HG02970 (cell line): ENCODE measurements around the gene CRISP2.

Experiments used
- ATAC-seq: cut with Tn5 transposase; IDR thresholded peaks from one replicate; pipeline ENCODE4 v1.9.1; 2021; ENCODE audit warnings: mild to moderate bottlenecking, moderate library complexity, moderate number of reproducible peaks; ENCODE audit not compliant: unreplicated experiment, low FRiP score

The CRISP2 gene

GRCh38 chr6:49662892-49663261 is 50.5 kb downstream of the CRISP2 start:
- no peak for ATAC-seq

GRCh38 chr6:49662231-49662891 is 51.0 kb downstream of the CRISP2 start:
- no peak for ATAC-seq

- ATAC-seq, result no peak
These were observed 59.4 kb downstream of the CRISP2 start for GRCh38 chr6:49653942-49654341.

- no peak for ATAC-seq
These were observed 59.9 kb downstream of the CRISP2 start for GRCh38 chr6:49653438-49653837.

GRCh38 chr6:49651239-49651638 is 62.1 kb downstream of the CRISP2 start:
- no peak for ATAC-seq

- ATAC-seq, result no peak
These were observed 63.4 kb downstream of the CRISP2 start for GRCh38 chr6:49649988-49650387.

- ATAC-seq, result no peak
These were observed 65.3 kb downstream of the CRISP2 start for GRCh38 chr6:49648036-49648435.

- no peak for ATAC-seq
These were observed 65.9 kb downstream of the CRISP2 start for GRCh38 chr6:49647476-49647875.

GRCh38 chr6:49646942-49647341 is 66.4 kb downstream of the CRISP2 start:
- no peak for ATAC-seq

- ATAC-seq, result no peak
These were observed 67.1 kb downstream of the CRISP2 start for GRCh38 chr6:49646130-49646824.

GRCh38 chr6:49645139-49645538 is 68.2 kb downstream of the CRISP2 start:
- ATAC-seq, result no peak
